ENCODE measurements around the gene STMN1.

The STMN1 gene

DNA sequence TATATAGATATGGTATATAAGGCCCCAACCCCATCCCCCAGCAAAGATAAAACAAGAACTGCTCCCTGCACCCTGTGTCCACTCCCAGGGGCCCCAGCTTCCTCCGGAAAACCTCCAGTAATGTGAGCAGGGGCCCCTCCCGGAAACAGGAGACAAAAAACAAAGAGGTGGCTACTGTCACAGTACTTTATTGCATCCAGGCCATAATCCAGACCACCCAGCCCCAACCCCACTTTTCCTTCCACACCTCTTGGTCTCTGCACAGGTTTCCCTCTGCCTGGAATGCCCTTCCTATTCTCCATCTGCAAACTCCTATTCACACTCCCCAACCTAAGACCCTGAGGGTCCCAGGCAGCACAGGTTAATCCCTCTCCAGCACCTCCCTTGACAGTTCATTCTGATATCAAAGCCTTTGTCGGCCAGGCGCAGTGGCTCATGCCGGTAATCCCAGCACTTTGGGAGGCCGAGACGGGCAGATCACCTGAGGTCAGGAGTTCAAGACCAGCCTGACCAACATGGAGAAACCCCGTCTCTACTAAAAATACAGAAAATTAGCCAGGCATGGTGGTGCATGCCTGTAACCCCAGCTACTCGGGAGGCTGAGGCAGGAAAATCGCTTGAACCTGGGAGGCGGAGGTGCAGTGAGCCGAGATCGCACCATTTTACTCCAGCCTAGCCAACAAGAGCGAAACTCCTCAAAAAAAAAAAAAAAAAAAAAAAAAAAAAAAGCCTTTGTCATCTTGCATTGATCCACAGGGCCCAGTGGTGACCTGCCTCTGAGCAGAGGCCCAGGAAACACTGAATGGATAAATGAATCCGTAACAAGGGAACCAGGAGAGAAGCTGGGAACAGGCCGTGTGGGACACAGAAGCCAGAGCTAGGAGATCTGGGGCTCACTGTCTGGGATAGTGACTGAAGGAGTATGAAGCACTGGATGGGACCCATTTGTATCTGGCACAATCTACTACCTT is 44.6 kb downstream of the STMN1 start:
- H3K36me3 ChIP-seq (ENCODE audit: control insufficient read depth, low read length), result no peaks in the 10 kb centered on the region
- H4K20me1 ChIP-seq (ENCODE audit: control insufficient read depth, insufficient read depth, low read depth, low read length), result no peaks in the 10 kb centered on the region
- no peak overlapping the region for H3K27ac ChIP-seq (ENCODE audit: low read depth, low read length)
- TF ChIP-seq, protein P1, sequence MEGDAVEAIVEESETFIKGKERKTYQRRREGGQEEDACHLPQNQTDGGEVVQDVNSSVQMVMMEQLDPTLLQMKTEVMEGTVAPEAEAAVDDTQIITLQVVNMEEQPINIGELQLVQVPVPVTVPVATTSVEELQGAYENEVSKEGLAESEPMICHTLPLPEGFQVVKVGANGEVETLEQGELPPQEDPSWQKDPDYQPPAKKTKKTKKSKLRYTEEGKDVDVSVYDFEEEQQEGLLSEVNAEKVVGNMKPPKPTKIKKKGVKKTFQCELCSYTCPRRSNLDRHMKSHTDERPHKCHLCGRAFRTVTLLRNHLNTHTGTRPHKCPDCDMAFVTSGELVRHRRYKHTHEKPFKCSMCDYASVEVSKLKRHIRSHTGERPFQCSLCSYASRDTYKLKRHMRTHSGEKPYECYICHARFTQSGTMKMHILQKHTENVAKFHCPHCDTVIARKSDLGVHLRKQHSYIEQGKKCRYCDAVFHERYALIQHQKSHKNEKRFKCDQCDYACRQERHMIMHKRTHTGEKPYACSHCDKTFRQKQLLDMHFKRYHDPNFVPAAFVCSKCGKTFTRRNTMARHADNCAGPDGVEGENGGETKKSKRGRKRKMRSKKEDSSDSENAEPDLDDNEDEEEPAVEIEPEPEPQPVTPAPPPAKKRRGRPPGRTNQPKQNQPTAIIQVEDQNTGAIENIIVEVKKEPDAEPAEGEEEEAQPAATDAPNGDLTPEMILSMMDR (IDR thresholded peaks at IDR 0.05; ENCODE audit: low read depth, low read length, poor library complexity, severe bottlenecking), result no peak
- no peak for TF ChIP-seq EZH2phosphoT487 (IDR thresholded peaks at IDR 0.05; ENCODE audit: borderline replicate concordance, low read length)
- no peaks in the 10 kb centered on the region for H3K9me3 ChIP-seq (ENCODE audit: control insufficient read depth, insufficient read depth, low read length)
- H3K4me2 ChIP-seq (ENCODE audit: low read length), result peak overlapping the region; percentile 74
- no peaks in the 10 kb centered on the region for H3K9me2 ChIP-seq (replicated peaks; ENCODE audit: control insufficient read depth, low read length)
- H3K27me3 ChIP-seq (ENCODE audit: control insufficient read depth, low read length), result no peaks in the 10 kb centered on the region
- no peaks in the 10 kb centered on the region for H3F3A ChIP-seq (ENCODE audit: control insufficient read depth, insufficient read depth)
- peak overlapping the region; percentile 81 for H3K4me3 ChIP-seq (ENCODE audit: low read length)
- H3K79me2 ChIP-seq (ENCODE audit: control insufficient read depth, low read length), result peaks cover 28% of the 10 kb centered on the region
- H3K4me1 ChIP-seq (ENCODE audit: control insufficient read depth, low read length), result peaks cover 27% of the 10 kb centered on the region

DNA sequence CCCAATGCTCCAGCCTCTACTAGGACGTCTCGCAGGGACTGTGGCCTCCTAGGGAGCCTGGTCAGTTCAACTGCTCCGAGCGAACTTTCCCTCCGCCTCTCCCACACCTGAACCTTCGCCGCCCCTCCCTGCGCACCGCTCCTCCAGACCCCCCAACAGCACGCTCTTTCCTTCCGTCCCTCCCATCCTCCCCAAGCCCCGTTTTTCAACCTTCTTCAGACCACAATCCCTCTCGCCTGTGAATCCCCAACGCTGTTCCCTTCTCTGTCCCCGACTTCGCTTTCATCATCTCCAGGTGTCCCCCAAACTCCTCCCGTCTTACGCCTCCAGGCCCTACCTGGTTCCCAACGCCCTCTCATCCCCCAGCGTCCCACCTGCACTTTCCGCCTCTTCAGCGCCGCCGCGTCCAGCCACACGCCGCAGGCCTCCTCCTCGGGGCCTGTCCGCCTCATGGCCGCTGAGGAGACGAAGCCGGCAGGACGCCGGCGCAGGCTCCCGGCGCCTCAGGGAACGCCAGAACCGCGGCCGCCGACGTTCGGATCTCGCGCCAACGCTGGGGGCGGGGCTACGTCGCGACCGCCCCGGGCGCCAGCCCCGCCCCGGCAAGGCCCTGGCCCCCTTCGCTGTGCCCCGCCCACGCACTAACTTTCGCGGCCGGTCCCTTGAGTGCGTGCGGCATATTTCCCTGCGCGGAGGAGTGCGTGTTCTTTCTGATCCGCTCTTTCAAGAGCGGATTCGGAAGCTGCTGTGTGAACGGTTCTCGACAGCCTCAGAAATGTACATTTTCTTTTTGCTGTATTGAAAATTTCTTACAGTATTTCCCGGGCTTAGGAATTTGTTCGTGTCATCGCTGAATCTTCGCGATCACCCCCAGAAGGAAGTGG is 47.1 kb downstream of the STMN1 start, which contains the start of gene AUNIP:
TSS of gene AUNIP (minus strand) at position 552 of the 884 bp plus-strand sequence. CDS start at position 452, 100 bp downstream.
- H3K9me2 ChIP-seq (replicated peaks; ENCODE audit: control insufficient read depth, low read length), result no peaks in the 10 kb centered on the region
- H3K4me3 ChIP-seq (ENCODE audit: low read length), result peak within 1 kb of the TSS; percentile 81
- H3K27me3 ChIP-seq (ENCODE audit: control insufficient read depth, low read length), result no peaks in the 10 kb centered on the region
- no peaks in the 10 kb centered on the region for H4K20me1 ChIP-seq (ENCODE audit: control insufficient read depth, insufficient read depth, low read depth, low read length)
- peaks cover 27% of the 10 kb centered on the region for H3K4me1 ChIP-seq (ENCODE audit: control insufficient read depth, low read length)
- H3K9me3 ChIP-seq (ENCODE audit: control insufficient read depth, insufficient read depth, low read length), result no peaks in the 10 kb centered on the region
- H3K79me2 ChIP-seq (ENCODE audit: control insufficient read depth, low read length), result peaks cover 51% of the 10 kb centered on the region
- H3K27ac ChIP-seq (ENCODE audit: low read depth, low read length), result peak within 1 kb of the TSS; percentile 53
- H3K36me3 ChIP-seq (ENCODE audit: control insufficient read depth, low read length), result no peaks in the 10 kb centered on the region
- H3F3A ChIP-seq (ENCODE audit: control insufficient read depth, insufficient read depth), result no peaks in the 10 kb centered on the region
- no peak for TF ChIP-seq EZH2phosphoT487 (IDR thresholded peaks at IDR 0.05; ENCODE audit: borderline replicate concordance, low read length)
- TF ChIP-seq, protein P1 (IDR thresholded peaks at IDR 0.05; ENCODE audit: low read depth, low read length, poor library complexity, severe bottlenecking), result no peak
- H3K4me2 ChIP-seq (ENCODE audit: low read length), result peak within 1 kb of the TSS; percentile 74

DNA sequence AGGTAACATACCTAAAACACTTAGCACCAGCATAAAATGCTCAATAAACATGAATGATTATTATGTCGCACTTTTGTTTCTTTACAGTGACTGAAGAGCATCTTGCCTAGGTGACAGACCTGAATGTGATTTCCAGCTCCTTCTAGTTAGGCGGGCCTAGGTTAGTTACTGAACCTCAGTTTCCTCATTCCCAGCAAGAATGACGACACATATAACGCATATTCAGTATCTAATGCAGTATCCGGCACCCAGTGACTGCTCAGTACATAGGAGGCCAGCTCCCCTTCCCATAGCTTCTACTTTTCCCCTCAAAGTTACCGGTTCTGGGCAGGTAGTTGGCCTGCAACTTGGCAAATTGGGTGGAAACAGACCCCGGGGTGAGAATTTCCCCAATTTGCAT is 47.7 kb downstream of the STMN1 start:
- Histone ChIP-seq H3F3A (ENCODE audit: control insufficient read depth, insufficient read depth) (no peaks in the 10 kb centered on the region), H3K4me3 (ENCODE audit: low read length) (peak overlapping the region; percentile 81), H4K20me1 (ENCODE audit: control insufficient read depth, insufficient read depth, low read depth, low read length) (no peaks in the 10 kb centered on the region), H3K9me2 (replicated peaks; ENCODE audit: control insufficient read depth, low read length) (no peaks in the 10 kb centered on the region), H3K79me2 (ENCODE audit: control insufficient read depth, low read length) (peaks cover 58% of the 10 kb centered on the region), H3K36me3 (ENCODE audit: control insufficient read depth, low read length) (peaks cover 3% of the 10 kb centered on the region; the same call in 1 of the 2 replicates), H3K4me2 (ENCODE audit: low read length) (peak overlapping the region; percentile 74), H3K27ac (ENCODE audit: low read depth, low read length) (peak overlapping the region; percentile 35), H3K4me1 (ENCODE audit: control insufficient read depth, low read length) (peaks cover 27% of the 10 kb centered on the region), H3K9me3 (ENCODE audit: control insufficient read depth, insufficient read depth, low read length) (no peaks in the 10 kb centered on the region), H3K27me3 (ENCODE audit: control insufficient read depth, low read length) (no peaks in the 10 kb centered on the region)
- TF ChIP-seq, protein P1 (IDR thresholded peaks at IDR 0.05; ENCODE audit: low read depth, low read length, poor library complexity, severe bottlenecking), result no peak
- no peak for TF ChIP-seq EZH2phosphoT487 (IDR thresholded peaks at IDR 0.05; ENCODE audit: borderline replicate concordance, low read length)
